ENCODE data around the gene CCDC171.

The CCDC171 gene

GRCh38 chr9:16010221-16010620, 457.4 kb downstream of the CCDC171 start:
- Histone ChIP-seq H3K27me3 (ENCODE audit: insufficient read depth, poor library complexity, severe bottlenecking) (no peaks in the 10 kb centered on the region), H3K4me3 (replicated peaks; ENCODE audit: insufficient read depth, low read length) (no peak overlapping the region), H3K27ac (replicated peaks) (no peak overlapping the region)
- TF ChIP-seq REST (IDR thresholded peaks at IDR 0.05; ENCODE audit: insufficient replicate concordance, low read depth): no peak
- TF ChIP-seq GABPA (IDR thresholded peaks at IDR 0.05; ENCODE audit: low read depth): no peak
- no peak for TF ChIP-seq POLR2AphosphoS5 (IDR thresholded peaks at IDR 0.05; ENCODE audit: low read depth)
- DNase-seq (ENCODE audit: low read depth in 1 of 2, low spot score in 1 of 2): no peak

- Histone ChIP-seq H3K27me3 (ENCODE audit: insufficient read depth, poor library complexity, severe bottlenecking) (no peaks in the 10 kb centered on the region), H3K27ac (replicated peaks) (no peak overlapping the region), H3K4me3 (replicated peaks; ENCODE audit: insufficient read depth, low read length) (no peak overlapping the region)
- DNase-seq (ENCODE audit: low read depth in 1 of 2, low spot score in 1 of 2): no peak
- no peak for TF ChIP-seq SPI1 (IDR thresholded peaks at IDR 0.05; ENCODE audit: borderline replicate concordance, low read depth)
- TF ChIP-seq GABPA (IDR thresholded peaks at IDR 0.05; ENCODE audit: low read depth): no peak
- TF ChIP-seq, protein P1, sequence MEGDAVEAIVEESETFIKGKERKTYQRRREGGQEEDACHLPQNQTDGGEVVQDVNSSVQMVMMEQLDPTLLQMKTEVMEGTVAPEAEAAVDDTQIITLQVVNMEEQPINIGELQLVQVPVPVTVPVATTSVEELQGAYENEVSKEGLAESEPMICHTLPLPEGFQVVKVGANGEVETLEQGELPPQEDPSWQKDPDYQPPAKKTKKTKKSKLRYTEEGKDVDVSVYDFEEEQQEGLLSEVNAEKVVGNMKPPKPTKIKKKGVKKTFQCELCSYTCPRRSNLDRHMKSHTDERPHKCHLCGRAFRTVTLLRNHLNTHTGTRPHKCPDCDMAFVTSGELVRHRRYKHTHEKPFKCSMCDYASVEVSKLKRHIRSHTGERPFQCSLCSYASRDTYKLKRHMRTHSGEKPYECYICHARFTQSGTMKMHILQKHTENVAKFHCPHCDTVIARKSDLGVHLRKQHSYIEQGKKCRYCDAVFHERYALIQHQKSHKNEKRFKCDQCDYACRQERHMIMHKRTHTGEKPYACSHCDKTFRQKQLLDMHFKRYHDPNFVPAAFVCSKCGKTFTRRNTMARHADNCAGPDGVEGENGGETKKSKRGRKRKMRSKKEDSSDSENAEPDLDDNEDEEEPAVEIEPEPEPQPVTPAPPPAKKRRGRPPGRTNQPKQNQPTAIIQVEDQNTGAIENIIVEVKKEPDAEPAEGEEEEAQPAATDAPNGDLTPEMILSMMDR (IDR thresholded peaks at IDR 0.05; ENCODE audit: insufficient read depth, low read length): no peak
- TF ChIP-seq REST (IDR thresholded peaks at IDR 0.05; ENCODE audit: insufficient replicate concordance, low read depth): no peak
- no peak for TF ChIP-seq POLR2AphosphoS5 (IDR thresholded peaks at IDR 0.05; ENCODE audit: low read depth)
Observed at GRCh38 chr9:16012621-16013020, 459.8 kb downstream of the CCDC171 start.

DNA sequence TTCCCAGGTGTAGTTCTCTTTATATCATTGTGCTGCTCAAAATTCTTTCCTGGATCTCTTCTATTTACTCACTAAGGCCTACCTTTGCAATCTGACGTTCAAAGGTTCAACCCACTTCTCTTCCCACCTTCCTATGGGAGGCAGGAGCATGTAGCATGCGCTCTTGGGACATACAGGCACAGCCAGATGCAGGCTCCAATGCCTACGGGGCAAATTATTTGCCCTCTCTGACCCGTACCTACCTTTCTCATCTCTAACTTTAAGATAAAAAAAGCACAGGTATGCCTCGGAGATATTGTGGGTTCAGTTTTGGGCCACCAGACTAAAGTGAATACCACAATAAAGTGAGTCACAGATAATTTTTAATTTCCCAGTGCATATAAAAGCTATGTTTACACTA, 460.5 kb downstream of the CCDC171 start:
- Histone ChIP-seq H3K27ac (replicated peaks) (no peak overlapping the region), H3K27me3 (ENCODE audit: insufficient read depth, poor library complexity, severe bottlenecking) (no peaks in the 10 kb centered on the region), H3K4me3 (replicated peaks; ENCODE audit: insufficient read depth, low read length) (no peak overlapping the region)
- TF ChIP-seq, protein P1 (IDR thresholded peaks at IDR 0.05; ENCODE audit: insufficient read depth, low read length): no peak
- TF ChIP-seq POLR2AphosphoS5 (IDR thresholded peaks at IDR 0.05; ENCODE audit: low read depth) (no peak), REST (IDR thresholded peaks at IDR 0.05; ENCODE audit: insufficient replicate concordance, low read depth) (no peak), SPI1 (IDR thresholded peaks at IDR 0.05; ENCODE audit: borderline replicate concordance, low read depth) (no peak), GABPA (IDR thresholded peaks at IDR 0.05; ENCODE audit: low read depth) (no peak)
- no peak for DNase-seq (ENCODE audit: low read depth in 1 of 2, low spot score in 1 of 2)

DNA sequence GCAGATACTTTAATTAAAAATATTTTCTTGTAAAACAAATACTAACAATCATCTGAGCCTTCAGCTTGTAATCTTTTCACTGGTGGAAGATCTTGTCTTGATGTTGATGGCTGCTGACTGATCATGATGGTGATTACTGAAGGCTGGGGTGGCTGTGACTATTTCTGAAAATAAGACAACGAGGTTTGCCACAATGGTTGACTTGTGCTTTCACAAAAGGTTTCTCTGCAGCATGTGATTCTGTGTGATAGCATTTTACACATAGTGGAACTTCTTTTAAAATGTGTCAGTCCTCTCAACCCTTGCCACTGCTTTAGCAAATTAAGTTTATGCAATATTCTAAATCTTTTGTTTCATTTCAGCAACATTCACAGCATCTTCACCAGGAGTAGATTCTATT, 461.0 kb downstream of the CCDC171 start:
- Histone ChIP-seq H3K27ac (replicated peaks) (no peak overlapping the region), H3K4me3 (replicated peaks; ENCODE audit: insufficient read depth, low read length) (no peak overlapping the region), H3K27me3 (ENCODE audit: insufficient read depth, poor library complexity, severe bottlenecking) (no peaks in the 10 kb centered on the region)
- TF ChIP-seq, protein P1 (IDR thresholded peaks at IDR 0.05; ENCODE audit: insufficient read depth, low read length): no peak
- no peak for TF ChIP-seq POLR2AphosphoS5 (IDR thresholded peaks at IDR 0.05; ENCODE audit: low read depth)
- no peak for TF ChIP-seq SPI1 (IDR thresholded peaks at IDR 0.05; ENCODE audit: borderline replicate concordance, low read depth)
- TF ChIP-seq GABPA (IDR thresholded peaks at IDR 0.05; ENCODE audit: low read depth): no peak
- no peak for TF ChIP-seq REST (IDR thresholded peaks at IDR 0.05; ENCODE audit: insufficient replicate concordance, low read depth)
- no peak for DNase-seq (ENCODE audit: low read depth in 1 of 2, low spot score in 1 of 2)

Data from HL-60 (cell line).